H7 (cell line): ENCODE measurements around the gene EP400. TPM values are rescaled to one million over a fixed set of nuclear protein-coding genes. Genes with fewer than 3 reads are reported as not detected.
A peak's percentile ranks its signal among the peaks of the same experiment; 100 is the strongest.

Source experiments
- DNase-seq: peaks from one replicate; pipeline ENCODE4 v3.0.0; 2012
- H3K27me3 ChIP-seq: 2 replicates; pipeline ENCODE4 v1.6.0; 2011; ENCODE audit warnings: mild to moderate bottlenecking, low read length; ENCODE audit not compliant: control insufficient read depth, insufficient read depth
- H3K36me3 ChIP-seq: replicated peaks from 2 replicates; pipeline ENCODE4 v1.5.1; 2011; ENCODE audit warnings: low read length; ENCODE audit not compliant: control insufficient read depth, insufficient read depth
- H3K4me3 ChIP-seq: 2 replicates; pipeline ENCODE4 v1.5.1; 2011; ENCODE audit warnings: low read depth, mild to moderate bottlenecking, control low read depth, low read length, moderate library complexity; ENCODE audit not compliant: insufficient read depth
- total RNA-seq: library from RNA; depleted of rRNA; stranded (reverse); fragments of >200 nt; shearing (Covaris generic); gene quantifications from 2 replicates; pipeline ENCODE4 v1.2.3, GENCODE V29; 2014

EP400 gene
- total RNA-seq, 1 experiment from 2014 or later, result 7.4 TPM

DNA sequence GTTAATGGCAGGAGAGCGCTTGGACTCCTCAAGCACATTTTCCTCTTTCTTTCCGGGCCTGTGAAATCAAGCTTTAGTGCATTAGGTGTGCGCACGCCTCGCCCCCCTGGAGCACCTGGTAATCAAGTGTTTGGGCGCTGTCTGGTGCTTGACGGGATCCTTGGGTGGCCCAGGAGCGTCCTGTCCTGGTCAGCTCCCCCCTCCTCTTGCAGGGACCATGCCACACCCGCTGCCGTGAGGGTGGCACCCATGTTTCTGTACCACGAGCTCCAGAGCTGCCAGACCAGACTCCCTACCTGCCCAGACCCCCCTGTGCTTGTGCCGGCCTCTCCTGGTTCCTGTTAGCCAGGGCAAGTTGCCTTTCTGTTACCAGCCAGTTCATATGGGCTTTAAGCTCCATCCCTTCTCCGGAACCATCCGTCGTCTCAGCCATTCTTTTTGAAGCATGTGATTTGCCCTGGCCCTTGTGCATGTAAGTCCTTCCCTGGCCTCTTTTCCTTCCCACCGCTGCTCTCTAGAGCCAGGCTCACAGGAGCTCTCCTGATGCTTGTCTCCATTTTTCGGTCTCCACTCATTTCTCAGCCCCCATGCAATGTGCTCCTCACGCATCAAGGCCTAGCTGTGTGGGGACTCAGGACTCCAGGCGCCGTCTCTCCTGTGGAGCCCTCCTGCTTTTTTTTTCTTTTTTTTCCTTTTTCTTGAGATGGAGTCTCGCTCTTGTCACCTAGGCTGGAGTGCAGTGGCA is 66.1 kb downstream of the EP400 start:
- H3K36me3 ChIP-seq, result peaks cover 51% of the 10 kb centered on the region

DNA sequence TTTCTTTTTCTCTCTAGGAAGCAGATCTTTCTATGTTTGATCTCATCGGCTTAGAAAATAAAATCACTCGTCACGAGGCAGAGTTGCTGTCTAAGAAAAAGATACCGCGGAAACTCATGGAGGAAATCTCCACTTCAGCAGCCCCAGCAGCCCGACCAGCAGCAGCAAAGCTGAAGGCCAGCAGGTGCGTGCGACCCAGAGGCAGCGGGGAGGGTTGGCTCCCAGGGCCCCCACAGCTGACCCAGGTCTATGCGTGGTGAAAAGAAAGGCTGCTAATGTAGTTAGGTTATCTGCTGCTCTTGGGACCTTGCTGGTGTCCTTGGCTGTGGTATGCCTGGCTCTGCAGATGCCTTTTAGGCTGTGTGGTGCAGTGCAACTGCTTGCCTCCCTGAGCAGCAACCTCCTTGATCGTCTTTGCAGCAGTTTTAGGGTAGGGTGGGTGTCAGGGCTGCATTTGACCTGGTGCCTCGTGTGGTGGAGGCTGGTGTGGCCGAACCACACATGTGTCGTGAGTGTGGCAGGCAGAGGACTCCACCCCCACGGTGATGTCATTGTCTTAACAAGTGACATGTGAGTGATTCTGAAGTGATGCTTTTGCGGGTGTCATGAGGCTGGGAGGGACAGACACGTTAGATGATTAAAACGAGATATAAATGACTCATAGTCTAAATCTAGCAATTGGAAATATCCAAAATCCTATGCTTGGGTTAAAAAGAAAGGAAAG is 68.6 kb downstream of the EP400 start:
- Histone ChIP-seq H3K27me3 (no peaks in the 10 kb centered on the region), H3K36me3 (peaks cover 44% of the 10 kb centered on the region), H3K4me3 (no peak overlapping the region)
- DNase-seq, result no peak

More for the DNA sequence above, 66.1 kb downstream of the EP400 start:
- Histone ChIP-seq H3K4me3 (no peak overlapping the region), H3K27me3 (no peaks in the 10 kb centered on the region)
- no peak for DNase-seq

DNA sequence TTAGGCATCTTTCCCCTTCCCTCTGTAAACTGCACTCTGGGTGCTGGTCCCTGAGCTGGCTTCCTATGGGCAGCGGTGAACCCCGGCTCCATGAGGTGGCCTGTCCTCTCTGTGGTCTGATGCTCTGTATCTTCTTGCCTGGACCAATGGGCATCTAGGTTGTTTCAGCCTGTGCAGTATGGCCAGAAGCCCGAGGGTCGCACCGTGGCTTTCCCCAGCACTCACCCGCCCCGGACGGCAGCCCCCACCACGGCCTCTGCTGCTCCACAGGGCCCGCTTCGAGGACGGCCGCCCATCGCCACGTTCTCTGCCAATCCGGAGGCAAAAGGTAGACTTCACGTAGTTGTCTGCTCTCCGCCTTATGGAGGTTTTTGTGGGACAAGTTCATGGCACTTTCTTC is 70.1 kb downstream of the EP400 start:
- DNase-seq, result no peak
- H3K4me3 ChIP-seq, result no peak overlapping the region
- no peaks in the 10 kb centered on the region for H3K27me3 ChIP-seq
- H3K36me3 ChIP-seq, result peaks cover 45% of the 10 kb centered on the region

DNA sequence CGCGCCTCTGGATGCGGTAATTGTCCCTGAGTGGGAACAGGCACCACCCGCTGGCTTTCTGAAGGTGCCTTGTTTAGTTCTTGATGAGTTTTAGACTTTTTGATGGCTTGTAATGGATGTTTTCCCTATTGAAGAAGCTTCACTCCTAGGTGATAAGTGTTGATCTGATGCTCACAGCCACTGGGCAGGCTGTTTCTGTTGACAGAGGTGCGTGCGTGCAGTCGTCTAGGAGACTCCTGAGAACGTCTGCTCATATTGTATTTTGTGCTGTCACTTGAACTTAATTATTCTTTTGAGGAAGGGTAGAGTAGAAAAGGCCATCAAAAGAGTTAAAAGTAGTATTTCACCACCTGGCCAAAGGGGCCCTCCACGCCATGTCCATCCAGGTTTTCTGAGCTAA is 70.5 kb downstream of the EP400 start:
- H3K4me3 ChIP-seq, result no peak overlapping the region
- H3K27me3 ChIP-seq, result no peaks in the 10 kb centered on the region
- no peak for DNase-seq
- peaks cover 46% of the 10 kb centered on the region for H3K36me3 ChIP-seq

DNA sequence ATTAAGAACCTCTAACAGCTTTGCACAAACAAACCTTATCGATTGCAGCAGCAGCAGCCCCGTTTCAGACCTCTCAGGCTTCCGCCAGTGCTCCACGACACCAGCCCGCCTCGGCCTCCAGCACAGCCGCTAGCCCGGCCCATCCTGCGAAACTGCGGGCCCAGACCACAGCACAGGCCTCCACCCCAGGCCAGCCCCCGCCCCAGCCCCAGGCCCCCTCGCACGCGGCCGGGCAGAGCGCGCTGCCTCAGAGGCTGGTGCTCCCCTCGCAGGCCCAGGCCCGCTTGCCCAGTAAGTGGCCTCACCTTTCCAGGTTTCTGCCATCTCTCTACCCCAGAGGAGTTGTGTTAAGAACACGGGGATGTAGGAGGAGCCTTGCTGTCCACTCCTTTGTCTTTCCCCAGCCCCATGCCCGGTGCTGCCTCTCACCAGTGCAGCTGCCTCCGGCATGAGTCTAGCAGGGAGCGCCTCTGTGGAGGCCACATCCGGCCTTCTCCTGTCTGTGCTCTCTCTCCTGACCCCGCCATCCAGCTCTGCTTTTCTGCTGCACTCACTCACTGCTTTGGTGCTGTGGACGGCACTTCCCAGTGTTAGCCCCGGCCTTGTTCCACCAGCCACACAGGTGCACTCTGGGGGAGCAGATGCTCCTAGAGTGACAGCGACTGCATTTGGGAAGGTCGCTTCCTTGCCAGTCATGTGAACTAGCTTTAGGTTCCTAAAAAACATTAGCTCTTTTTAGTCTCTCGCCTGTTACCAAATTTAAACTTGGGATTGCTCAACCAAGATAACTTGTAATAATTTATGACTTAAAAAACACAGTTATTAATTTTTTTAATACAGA is 71.5 kb downstream of the EP400 start:
- Histone ChIP-seq H3K27me3 (no peaks in the 10 kb centered on the region), H3K36me3 (peaks cover 46% of the 10 kb centered on the region), H3K4me3 (no peak overlapping the region)
- DNase-seq, result peak; percentile 59

DNA sequence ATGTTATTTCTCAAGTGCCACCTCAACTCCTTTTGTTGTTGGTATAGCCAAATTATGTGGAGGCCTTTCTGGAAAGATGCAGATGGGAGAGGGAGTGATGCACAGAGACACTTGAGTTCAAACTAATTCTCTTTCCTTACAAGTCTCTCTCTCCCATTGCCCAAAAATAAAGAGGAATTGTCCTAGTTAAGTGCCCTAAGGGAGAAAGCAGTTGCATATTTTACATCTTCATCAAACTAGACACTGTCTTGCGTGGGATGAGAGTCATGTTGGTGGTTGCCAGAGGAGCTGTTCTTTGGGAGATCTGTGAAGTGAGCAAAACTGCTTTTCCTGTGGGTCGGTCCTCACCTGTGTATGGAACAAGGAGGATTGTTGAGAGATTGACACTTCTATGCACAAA is 72.2 kb downstream of the EP400 start:
- no peak for DNase-seq
- no peaks in the 10 kb centered on the region for H3K27me3 ChIP-seq
- H3K4me3 ChIP-seq, result no peak overlapping the region
- H3K36me3 ChIP-seq, result peaks cover 50% of the 10 kb centered on the region

DNA sequence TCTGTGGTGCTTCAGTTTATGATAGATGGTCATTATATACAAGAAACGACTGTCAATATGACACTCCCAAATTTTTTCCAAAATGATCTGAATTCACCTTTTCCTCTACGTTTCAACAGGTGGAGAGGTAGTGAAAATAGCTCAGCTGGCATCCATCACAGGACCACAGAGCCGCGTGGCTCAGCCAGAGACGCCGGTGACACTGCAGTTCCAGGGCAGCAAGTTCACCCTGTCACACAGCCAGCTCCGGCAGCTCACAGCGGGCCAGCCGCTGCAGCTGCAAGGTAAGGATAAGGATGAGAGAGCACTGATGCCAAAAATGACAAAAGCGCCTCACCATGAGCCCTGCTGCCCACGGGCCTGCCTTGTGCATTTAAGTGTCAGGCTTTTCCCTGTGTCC is 73.9 kb downstream of the EP400 start:
- H3K36me3 ChIP-seq, result peaks cover 48% of the 10 kb centered on the region

DNA sequence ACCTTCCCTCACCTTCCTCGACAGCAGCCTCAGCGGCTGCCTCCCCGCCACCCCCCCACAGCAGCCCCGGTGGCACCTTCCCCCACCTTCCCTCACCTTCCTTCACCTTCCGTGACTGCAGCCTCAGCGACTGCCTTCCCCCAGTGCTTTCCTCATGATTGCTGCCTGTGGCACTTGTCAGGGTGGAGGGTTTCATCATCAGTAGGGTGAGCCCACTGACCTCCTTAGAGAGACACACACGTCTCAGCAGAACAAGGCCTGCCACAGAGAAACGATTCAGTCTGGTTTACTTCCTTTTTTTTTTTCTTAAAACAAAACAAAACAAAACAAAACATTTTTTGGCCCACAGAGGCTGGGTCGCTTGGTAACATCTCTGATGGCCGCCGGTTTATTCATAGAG is 75.0 kb downstream of the EP400 start:
- Histone ChIP-seq H3K36me3 (peaks cover 51% of the 10 kb centered on the region), H3K27me3 (no peaks in the 10 kb centered on the region), H3K4me3 (no peak overlapping the region)
- no peak for DNase-seq

More for the DNA sequence above, 73.9 kb downstream of the EP400 start:
- no peak for DNase-seq
- Histone ChIP-seq H3K4me3 (no peak overlapping the region), H3K27me3 (no peaks in the 10 kb centered on the region)

DNA sequence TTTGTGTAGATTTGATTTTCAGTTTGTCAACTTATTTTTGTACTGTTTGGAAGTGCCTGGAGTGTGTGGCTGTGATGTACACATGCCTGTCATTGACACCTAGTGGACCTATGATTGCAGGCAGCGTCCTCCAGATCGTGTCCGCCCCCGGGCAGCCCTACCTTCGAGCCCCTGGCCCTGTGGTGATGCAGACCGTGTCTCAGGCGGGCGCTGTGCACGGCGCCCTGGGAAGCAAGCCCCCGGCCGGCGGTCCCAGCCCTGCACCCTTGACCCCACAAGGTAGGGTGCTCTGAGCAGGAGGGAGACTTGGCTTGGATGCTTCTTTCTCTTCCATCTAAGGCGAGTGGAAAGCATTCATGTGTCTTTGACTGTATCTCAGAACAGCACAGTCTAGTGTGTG is 75.8 kb downstream of the EP400 start:
- H3K27me3 ChIP-seq, result no peaks in the 10 kb centered on the region
- no peak for DNase-seq
- no peak overlapping the region for H3K4me3 ChIP-seq
- H3K36me3 ChIP-seq, result peaks cover 51% of the 10 kb centered on the region

DNA sequence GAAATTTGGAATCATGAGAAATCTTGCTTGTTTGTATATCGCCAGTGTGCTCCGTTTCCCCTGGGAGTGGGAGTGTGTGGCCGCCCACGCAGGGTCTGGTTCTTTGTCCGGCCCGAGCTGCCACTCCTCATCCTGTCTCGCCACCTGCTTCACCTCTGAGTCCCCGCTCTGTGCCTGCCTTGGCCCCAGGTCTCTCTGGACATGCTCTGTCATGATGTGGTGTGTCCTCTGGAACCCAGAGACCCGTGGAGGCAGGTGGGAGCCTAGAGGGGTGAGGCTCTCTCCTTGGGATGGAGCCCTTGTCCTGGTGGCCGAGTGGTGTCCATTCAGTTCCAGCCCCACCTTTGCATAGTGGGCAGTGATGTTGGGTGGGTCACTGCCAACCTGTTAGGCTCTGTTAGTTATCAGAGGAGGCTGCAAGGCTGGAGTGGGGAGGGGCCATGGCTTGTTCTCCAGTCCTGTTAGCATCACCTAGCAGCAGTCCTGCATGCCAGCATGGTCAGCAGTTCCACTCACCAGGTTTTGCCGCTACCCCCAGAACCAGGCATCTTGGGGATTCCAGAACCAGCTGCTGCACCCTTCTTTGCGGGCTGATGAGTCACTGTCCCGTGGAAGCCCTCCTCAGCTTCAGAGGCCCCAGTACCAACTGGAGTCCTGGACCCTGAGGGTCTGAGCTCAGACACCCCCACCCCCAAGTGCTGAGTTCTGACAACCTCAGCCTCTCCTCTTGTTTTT is 76.5 kb downstream of the EP400 start:
- peaks cover 55% of the 10 kb centered on the region for H3K36me3 ChIP-seq
- no peak overlapping the region for H3K4me3 ChIP-seq
- H3K27me3 ChIP-seq, result no peaks in the 10 kb centered on the region
- no peak for DNase-seq

DNA sequence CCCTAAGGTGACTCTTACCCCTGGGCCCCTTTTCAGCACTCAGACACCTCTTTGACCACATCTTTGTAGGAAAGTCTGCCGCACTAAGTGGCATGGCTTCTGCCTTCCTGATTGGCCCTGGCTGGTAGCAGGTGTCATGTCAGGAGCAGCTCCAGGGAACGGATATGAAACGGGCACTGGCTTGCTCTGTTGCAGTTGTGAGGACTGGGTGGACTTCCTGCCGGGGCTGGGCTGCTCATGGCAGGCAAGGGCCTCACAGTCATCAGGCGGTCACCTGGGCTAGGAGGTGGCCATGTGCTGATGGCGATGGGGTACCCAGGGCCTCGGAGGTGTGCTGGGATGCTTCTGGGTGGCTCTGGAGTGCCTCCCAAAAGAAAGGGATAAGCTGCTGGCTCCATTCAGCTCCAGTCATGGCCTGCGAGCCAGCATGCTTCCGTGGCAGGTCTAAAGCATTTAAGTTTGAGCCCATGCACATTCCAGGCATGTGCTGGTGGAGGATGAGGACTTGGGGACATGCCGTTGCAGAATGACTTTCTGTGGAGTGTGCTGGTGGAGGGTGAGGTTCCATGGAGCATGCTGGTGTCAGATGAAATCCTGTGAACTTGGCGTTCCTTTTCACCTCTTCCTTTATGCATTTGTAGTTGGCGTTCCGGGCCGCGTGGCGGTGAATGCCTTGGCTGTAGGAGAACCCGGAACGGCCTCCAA is 77.2 kb downstream of the EP400 start:
- Histone ChIP-seq H3K4me3 (no peak overlapping the region), H3K27me3 (no peaks in the 10 kb centered on the region), H3K36me3 (peaks cover 53% of the 10 kb centered on the region)
- DNase-seq, result no peak

DNA sequence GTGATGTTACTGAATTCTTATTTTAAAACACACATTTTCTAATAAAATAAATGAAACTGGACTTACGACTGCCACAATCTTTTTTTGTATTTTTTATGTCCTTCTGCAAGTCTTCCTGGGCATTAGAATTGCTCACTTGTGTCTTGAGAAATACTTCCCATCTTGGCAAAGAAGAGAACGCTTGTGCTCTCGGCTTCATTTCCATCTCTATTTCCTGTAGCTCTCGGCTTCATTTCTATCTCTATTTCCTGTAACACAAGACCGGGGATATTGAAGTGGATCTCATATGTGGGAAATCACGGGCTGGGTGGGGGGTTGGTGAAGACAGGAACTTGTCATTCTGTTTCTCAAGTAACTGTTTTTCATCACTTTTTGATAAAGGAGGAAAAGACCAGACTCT is 77.9 kb downstream of the EP400 start:
- no peak for DNase-seq
- peaks cover 54% of the 10 kb centered on the region for H3K36me3 ChIP-seq
- H3K27me3 ChIP-seq, result no peaks in the 10 kb centered on the region
- no peak overlapping the region for H3K4me3 ChIP-seq

DNA sequence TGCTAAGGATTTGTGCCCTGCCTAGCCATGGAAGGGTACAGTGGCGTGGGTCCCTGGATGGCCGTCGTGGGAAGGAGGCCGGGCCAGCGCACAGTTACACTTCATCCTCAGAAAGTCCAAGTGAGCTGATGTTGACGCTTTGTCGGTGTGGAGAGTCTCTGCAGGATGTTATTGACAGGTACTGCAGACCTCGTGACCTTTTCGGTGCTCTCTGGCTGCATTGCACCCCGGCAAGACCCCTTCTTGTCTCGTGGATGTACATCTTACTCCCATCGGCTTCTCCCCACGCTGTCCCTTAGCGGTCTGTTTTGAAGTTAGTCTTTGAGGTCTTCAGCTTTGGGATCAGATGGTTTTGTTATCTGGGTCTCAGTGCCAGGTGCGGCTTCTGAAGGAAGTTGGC is 78.4 kb downstream of the EP400 start:
- DNase-seq, result no peak
- Histone ChIP-seq H3K27me3 (no peaks in the 10 kb centered on the region), H3K4me3 (no peak overlapping the region), H3K36me3 (peaks cover 54% of the 10 kb centered on the region)
